22Rv1 (cell line): ENCODE data around the gene ZNF862.

Experiments
- H3K27ac ChIP-seq: fragments of 450-650 bp; 2 replicates; pipeline ENCODE4 v1.5.1; 2017
- ZFX ChIP-seq: fragments of 450-650 bp; IDR thresholded peaks from 2 replicates; pipeline ENCODE4 v1.6.1; 2017; ENCODE audit warnings: antibody characterized with exemption, borderline replicate concordance
- TF ChIP-seq, protein P1 (sequence below): fragments of 450-650 bp; IDR thresholded peaks from 2 replicates; pipeline ENCODE4 v1.5.1; 2017; ENCODE audit warnings: mild to moderate bottlenecking

The ZNF862 gene

DNA sequence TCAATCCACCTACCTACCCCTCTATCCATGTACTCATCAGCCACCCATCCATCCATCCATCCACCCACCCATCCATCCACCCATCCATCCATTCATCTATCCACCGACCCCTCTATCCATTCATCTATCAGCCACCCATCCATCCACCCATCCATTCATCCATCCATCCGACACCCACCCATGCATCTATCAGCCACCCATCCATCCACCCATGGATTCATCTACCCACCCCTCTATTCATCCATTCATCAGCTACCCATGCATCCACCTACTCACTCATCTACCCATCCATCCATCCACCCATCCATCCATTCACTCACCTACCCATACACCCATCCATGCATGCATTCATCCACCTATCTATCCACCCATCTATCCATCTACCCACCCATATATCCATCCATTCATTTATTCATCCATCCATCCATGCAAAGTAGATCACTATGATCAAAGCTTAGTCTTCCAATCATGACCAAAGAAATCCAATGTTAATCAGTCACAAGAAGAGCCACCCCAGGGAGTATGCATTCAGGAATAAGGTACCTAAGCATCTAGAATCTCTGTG is 37.1 kb upstream of the ZNF862 start:
- no peak overlapping the region for H3K27ac ChIP-seq
- TF ChIP-seq ZFX, result no peak
- TF ChIP-seq, protein P1, sequence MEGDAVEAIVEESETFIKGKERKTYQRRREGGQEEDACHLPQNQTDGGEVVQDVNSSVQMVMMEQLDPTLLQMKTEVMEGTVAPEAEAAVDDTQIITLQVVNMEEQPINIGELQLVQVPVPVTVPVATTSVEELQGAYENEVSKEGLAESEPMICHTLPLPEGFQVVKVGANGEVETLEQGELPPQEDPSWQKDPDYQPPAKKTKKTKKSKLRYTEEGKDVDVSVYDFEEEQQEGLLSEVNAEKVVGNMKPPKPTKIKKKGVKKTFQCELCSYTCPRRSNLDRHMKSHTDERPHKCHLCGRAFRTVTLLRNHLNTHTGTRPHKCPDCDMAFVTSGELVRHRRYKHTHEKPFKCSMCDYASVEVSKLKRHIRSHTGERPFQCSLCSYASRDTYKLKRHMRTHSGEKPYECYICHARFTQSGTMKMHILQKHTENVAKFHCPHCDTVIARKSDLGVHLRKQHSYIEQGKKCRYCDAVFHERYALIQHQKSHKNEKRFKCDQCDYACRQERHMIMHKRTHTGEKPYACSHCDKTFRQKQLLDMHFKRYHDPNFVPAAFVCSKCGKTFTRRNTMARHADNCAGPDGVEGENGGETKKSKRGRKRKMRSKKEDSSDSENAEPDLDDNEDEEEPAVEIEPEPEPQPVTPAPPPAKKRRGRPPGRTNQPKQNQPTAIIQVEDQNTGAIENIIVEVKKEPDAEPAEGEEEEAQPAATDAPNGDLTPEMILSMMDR, result no peak

DNA sequence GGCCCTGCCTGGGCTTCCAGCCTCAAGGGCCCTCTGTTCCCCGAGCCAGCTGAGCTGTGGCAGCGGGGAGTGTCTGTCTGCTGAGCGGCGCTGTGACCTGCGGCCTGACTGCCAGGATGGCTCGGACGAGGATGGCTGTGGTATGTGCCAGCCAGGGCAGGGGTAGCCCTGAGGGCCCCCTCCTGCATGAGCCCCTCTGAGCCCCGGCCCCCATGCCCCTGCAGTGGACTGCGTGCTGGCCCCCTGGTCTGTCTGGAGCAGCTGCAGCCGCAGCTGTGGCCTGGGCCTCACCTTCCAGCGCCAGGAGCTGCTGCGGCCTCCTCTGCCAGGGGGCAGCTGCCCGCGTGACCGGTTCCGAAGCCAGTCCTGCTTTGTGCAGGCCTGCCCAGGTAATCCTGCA is 36.4 kb upstream of the ZNF862 start:
- TF ChIP-seq, protein P1, result no peak
- TF ChIP-seq ZFX, result no peak
- H3K27ac ChIP-seq, result no peak overlapping the region

GRCh38 chr7:149802966-149803365 is 35.2 kb upstream of the ZNF862 start:
- H3K27ac ChIP-seq, result no peak overlapping the region
- no peak for TF ChIP-seq ZFX
- TF ChIP-seq, protein P1, result no peak

DNA sequence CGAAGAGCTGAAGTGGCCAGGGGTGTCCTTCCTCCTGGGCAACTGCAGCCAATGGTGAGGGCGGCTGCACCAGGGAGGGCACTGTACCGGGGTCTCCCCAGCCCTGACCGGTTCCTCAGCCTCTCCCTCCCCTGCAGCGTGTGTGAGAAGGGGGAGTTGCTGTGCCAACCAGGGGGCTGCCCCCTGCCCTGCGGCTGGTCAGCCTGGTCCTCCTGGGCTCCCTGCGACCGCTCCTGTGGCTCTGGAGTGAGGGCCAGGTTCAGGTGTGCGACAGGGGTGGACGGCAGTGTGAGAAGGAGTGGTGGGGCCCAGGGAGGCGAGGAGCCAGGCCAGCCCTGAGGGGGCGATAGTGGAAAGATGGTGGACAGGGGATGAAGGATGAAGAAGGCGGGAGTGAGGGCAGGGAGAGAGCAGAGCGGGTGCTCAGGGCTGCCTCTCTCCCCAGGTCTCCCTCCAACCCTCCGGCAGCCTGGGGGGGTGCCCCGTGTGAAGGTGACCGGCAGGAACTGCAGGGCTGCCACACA is 34.6 kb upstream of the ZNF862 start:
- H3K27ac ChIP-seq, result no peak overlapping the region
- TF ChIP-seq ZFX, result no peak
- TF ChIP-seq, protein P1, result no peak

- H3K27ac ChIP-seq, result no peak overlapping the region
- TF ChIP-seq, protein P1, result no peak
- TF ChIP-seq ZFX, result no peak
Measured at GRCh38 chr7:149804106-149804505, 34.1 kb upstream of the ZNF862 start.

DNA sequence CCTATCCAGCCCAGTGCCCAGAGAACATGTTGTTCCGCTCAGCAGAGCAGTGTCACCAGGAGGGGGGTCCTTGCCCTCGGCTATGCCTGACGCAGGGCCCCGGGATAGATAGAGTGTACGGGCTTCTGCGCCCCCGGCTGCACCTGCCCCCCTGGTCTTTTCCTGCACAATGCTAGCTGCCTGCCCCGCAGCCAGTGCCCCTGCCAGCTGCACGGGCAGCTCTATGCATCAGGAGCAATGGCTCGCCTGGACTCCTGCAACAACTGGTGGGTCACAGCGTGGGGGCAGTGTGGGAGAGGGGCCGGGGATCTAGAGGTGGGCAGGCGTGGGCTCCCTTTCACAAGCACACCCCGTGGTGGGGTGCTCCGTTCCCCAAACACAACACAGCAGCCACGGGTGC is 31.4 kb upstream of the ZNF862 start:
- no peak overlapping the region for H3K27ac ChIP-seq
- TF ChIP-seq, protein P1, result no peak
- no peak for TF ChIP-seq ZFX

DNA sequence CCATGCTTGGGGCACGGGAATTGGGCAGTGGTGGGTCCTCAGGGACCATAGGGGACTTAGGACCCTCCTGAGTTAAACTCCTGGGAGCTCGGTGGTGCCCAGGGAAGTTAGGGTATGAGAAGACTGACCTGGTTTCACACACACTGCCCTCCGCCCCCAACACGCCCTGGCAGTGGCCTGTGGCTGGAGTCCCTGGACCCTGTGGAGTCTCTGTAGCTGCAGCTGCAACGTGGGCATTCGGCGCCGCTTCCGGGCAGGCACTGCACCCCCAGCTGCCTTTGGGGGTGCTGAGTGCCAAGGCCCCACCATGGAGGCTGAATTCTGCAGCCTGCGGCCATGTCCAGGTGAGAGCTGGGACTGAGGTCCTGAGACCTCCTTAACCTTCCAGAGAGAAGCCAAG is 29.9 kb upstream of the ZNF862 start:
- no peak overlapping the region for H3K27ac ChIP-seq
- TF ChIP-seq, protein P1, result no peak
- TF ChIP-seq ZFX, result no peak
